Loucy (cell line): Measurements from ENCODE around the gene VANGL2.

ENCODE experiments used
- H2AFZ ChIP-seq: fragments of 200-600 bp; sonication (generic); 2 replicates; pipeline ENCODE4 v1.6.0; 2016; ENCODE audit warnings: antibody characterized with exemption, mild to moderate bottlenecking, low read length, moderate library complexity
- H3F3A ChIP-seq: fragments of 200-600 bp; 2 replicates; pipeline ENCODE4 v1.6.0; 2016; ENCODE audit warnings: antibody characterized with exemption, low read depth, mild to moderate bottlenecking
- H3K27me3 ChIP-seq: fragments of 200-600 bp; sonication (generic); 2 replicates; pipeline ENCODE4 v1.6.1; 2014; ENCODE audit warnings: low read length, mild to moderate bottlenecking; ENCODE audit not compliant: insufficient read depth, poor library complexity, severe bottlenecking
- H3K36me3 ChIP-seq: fragments of 200-600 bp; sonication (generic); 2 replicates; pipeline ENCODE4 v1.6.1; 2016; ENCODE audit warnings: low read length; ENCODE audit not compliant: insufficient read depth
- H3K4me1 ChIP-seq: fragments of 200-600 bp; sonication (generic); 2 replicates; pipeline ENCODE4 v1.5.1; 2014; ENCODE audit warnings: low read length, mild to moderate bottlenecking; ENCODE audit not compliant: insufficient read depth, poor library complexity, severe bottlenecking
- H3K4me2 ChIP-seq: fragments of 200-600 bp; sonication (generic); 2 replicates; pipeline ENCODE4 v1.6.0; 2014; ENCODE audit warnings: antibody characterized with exemption, low read length, low read depth, mild to moderate bottlenecking; ENCODE audit not compliant: poor library complexity, severe bottlenecking
- H3K4me3 ChIP-seq: fragments of 200-600 bp; sonication (generic); 2 replicates; pipeline ENCODE4 v1.5.1; 2014; ENCODE audit warnings: low read length, mild to moderate bottlenecking, mixed read lengths; ENCODE audit not compliant: poor library complexity, severe bottlenecking
- H3K79me2 ChIP-seq: fragments of 200-600 bp; sonication (generic); 2 replicates; pipeline ENCODE4 v1.6.1; 2014; ENCODE audit warnings: low read length; ENCODE audit not compliant: insufficient read depth
- H3K9ac ChIP-seq: fragments of 200-600 bp; sonication (generic); 2 replicates; pipeline ENCODE4 v1.6.0; 2014; ENCODE audit warnings: mild to moderate bottlenecking, low read depth, low read length, moderate library complexity; ENCODE audit not compliant: poor library complexity, severe bottlenecking
- H3K9me2 ChIP-seq: fragments of 200-600 bp; sonication (generic); replicated peaks from 2 replicates; pipeline ENCODE4 v1.6.1; 2016; ENCODE audit warnings: low read depth, low read length, mixed read lengths
- H3K9me3 ChIP-seq: fragments of 200-600 bp; sonication (generic); 2 replicates; pipeline ENCODE4 v1.6.1; 2014; ENCODE audit warnings: mild to moderate bottlenecking, antibody characterized with exemption, low read length, low read depth; ENCODE audit not compliant: insufficient read depth
- H4K20me1 ChIP-seq: fragments of 200-600 bp; sonication (generic); 2 replicates; pipeline ENCODE4 v1.6.0; 2014; ENCODE audit warnings: antibody characterized with exemption, low read length, mild to moderate bottlenecking; ENCODE audit not compliant: insufficient read depth, poor library complexity, severe bottlenecking
- EZH2phosphoT487 ChIP-seq: fragments of 200-600 bp; IDR thresholded peaks from 2 replicates; pipeline ENCODE4 v1.6.1; 2018; ENCODE audit warnings: antibody characterized with exemption, mild to moderate bottlenecking, moderate library complexity, borderline replicate concordance
- TF ChIP-seq, protein P1 (sequence below): fragments of 200-600 bp; sonication (generic); conservative IDR thresholded peaks from 2 replicates; pipeline ENCODE4 v1.5.1; 2014; ENCODE audit warnings: mild to moderate bottlenecking, antibody characterized with exemption, low read length

VANGL2 gene

DNA sequence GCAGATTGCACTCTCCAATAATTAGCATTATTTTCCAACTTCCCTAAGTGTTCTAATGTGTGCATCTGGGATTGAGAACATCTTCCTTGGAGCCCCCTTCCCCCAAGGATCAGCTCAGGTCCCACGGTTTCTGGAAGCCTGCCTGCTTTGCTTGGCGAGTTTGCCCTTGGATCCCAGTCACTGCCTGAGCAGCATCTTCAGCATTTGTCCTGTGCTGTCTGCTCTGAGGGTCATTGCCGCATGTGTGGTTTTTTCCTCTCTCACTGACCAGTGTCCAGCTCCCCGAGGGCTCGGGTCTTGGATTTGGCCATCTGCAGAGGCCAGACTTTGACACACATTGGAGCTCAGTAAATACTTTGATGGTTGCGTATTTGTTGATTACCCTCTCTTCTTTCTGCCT is 18.1 kb downstream of the VANGL2 start:
- no peaks in the 10 kb centered on the region for H3K36me3 ChIP-seq
- peaks cover 5% of the 10 kb centered on the region for H3K4me1 ChIP-seq
- no peaks in the 10 kb centered on the region for H3K79me2 ChIP-seq
- H4K20me1 ChIP-seq: no peaks in the 10 kb centered on the region
- no peaks in the 10 kb centered on the region for H3K9me3 ChIP-seq
- H3K4me2 ChIP-seq: no peak overlapping the region
- H3K9me2 ChIP-seq: no peaks in the 10 kb centered on the region
- no peak overlapping the region for H3K9ac ChIP-seq
- H2AFZ ChIP-seq: no peak overlapping the region
- no peaks in the 10 kb centered on the region for H3F3A ChIP-seq
- H3K27me3 ChIP-seq: no peaks in the 10 kb centered on the region
- H3K4me3 ChIP-seq: no peak overlapping the region
- TF ChIP-seq, protein P1, sequence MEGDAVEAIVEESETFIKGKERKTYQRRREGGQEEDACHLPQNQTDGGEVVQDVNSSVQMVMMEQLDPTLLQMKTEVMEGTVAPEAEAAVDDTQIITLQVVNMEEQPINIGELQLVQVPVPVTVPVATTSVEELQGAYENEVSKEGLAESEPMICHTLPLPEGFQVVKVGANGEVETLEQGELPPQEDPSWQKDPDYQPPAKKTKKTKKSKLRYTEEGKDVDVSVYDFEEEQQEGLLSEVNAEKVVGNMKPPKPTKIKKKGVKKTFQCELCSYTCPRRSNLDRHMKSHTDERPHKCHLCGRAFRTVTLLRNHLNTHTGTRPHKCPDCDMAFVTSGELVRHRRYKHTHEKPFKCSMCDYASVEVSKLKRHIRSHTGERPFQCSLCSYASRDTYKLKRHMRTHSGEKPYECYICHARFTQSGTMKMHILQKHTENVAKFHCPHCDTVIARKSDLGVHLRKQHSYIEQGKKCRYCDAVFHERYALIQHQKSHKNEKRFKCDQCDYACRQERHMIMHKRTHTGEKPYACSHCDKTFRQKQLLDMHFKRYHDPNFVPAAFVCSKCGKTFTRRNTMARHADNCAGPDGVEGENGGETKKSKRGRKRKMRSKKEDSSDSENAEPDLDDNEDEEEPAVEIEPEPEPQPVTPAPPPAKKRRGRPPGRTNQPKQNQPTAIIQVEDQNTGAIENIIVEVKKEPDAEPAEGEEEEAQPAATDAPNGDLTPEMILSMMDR: no peak
- no peak for TF ChIP-seq EZH2phosphoT487

DNA sequence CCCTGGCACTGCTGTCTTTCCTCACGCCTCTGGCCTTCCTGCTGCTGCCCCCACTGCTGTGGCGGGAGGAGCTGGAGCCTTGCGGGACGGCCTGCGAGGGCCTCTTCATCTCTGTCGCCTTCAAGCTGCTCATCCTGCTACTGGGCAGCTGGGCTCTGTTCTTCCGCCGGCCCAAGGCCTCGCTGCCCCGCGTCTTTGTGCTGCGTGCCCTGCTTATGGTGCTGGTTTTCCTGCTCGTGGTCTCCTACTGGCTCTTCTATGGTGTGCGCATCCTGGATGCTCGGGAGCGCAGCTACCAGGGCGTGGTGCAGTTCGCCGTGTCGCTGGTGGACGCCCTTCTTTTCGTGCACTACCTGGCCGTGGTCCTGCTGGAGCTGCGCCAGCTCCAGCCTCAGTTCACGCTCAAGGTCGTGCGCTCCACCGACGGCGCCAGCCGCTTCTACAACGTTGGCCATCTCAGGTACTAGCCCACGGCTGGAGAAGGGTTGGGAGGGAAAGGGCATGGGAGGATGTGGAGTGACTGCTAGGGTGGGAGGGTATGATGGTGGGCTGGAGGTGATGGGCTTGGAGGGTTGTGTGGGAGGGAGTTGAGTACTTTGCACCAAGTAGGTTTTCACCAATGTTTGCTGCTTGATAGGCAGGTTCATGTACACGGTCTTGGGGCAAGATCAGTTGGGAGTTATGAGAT is 18.9 kb downstream of the VANGL2 start:
- H3K4me2 ChIP-seq: no peak overlapping the region
- no peaks in the 10 kb centered on the region for H3K36me3 ChIP-seq
- H3K4me1 ChIP-seq: peaks cover 3% of the 10 kb centered on the region
- H4K20me1 ChIP-seq: no peaks in the 10 kb centered on the region
- H2AFZ ChIP-seq: no peak overlapping the region
- no peaks in the 10 kb centered on the region for H3F3A ChIP-seq
- TF ChIP-seq, protein P1: no peak
- TF ChIP-seq EZH2phosphoT487: no peak
- H3K27me3 ChIP-seq: no peaks in the 10 kb centered on the region
- no peaks in the 10 kb centered on the region for H3K9me3 ChIP-seq
- no peak overlapping the region for H3K4me3 ChIP-seq
- H3K9me2 ChIP-seq: no peaks in the 10 kb centered on the region
- no peaks in the 10 kb centered on the region for H3K79me2 ChIP-seq
- H3K9ac ChIP-seq: no peak overlapping the region

DNA sequence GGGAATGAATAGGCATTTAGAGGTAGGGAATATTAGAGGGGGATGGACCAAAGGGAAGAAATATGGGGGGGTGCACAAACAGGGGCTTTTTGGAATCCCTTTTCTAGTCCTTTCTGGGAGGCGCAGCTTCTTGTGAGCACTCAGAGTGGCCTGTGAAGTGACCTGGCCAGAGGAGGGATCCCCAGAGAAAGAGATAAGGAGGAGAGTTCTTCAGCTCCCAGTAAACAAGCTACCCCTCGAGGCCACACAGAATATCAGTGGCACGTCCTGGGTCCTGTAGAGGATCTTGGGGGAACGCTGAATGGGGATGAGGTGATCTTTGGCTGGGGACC is 19.4 kb downstream of the VANGL2 start:
- H3K4me3 ChIP-seq: no peak overlapping the region
- H3K79me2 ChIP-seq: no peaks in the 10 kb centered on the region
- no peak overlapping the region for H3K4me2 ChIP-seq
- TF ChIP-seq, protein P1: no peak
- no peak for TF ChIP-seq EZH2phosphoT487
- no peaks in the 10 kb centered on the region for H3K9me3 ChIP-seq
- H3F3A ChIP-seq: no peaks in the 10 kb centered on the region
- H3K4me1 ChIP-seq: no peaks in the 10 kb centered on the region
- H3K36me3 ChIP-seq: no peaks in the 10 kb centered on the region
- no peak overlapping the region for H2AFZ ChIP-seq
- H4K20me1 ChIP-seq: no peaks in the 10 kb centered on the region
- no peak overlapping the region for H3K9ac ChIP-seq
- no peaks in the 10 kb centered on the region for H3K27me3 ChIP-seq
- H3K9me2 ChIP-seq: no peaks in the 10 kb centered on the region
